ENCODE measurements around the gene ZNF718.
"Not testable (repeated sequence)": the region's sequence is repeated elsewhere in the genome, so short reads cannot be mapped to it uniquely, and the experiment has no call there.

ZNF718 gene

DNA sequence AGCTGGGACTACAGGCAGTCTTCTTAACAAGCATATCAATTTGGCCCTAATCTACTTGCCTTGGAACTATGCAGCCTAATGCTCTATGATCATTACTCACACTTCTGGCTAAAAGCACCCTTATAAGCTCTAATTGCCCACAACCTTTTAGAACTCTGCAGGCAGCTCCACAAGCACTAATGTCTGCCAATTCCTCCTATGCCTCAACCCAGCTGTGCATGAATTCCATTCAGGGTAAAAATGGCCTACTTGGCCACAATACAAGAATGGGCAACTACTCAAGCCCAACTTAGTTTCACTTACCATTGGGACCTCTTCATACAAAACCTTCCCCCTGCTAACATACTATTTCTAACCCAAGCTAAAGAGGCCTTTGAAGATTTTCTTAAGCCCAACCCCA, 51.7 kb downstream of the ZNF718 start:
- no peak overlapping the region for H3K4me3 ChIP-seq (ENCODE audit: low read depth, low read length)
- DNase-seq (ENCODE audit: low read depth, low spot score), result no peak
- ChIA-PET CTCF (no interaction called here), POLR2A (no interaction called here)
- TF ChIP-seq, protein P1, sequence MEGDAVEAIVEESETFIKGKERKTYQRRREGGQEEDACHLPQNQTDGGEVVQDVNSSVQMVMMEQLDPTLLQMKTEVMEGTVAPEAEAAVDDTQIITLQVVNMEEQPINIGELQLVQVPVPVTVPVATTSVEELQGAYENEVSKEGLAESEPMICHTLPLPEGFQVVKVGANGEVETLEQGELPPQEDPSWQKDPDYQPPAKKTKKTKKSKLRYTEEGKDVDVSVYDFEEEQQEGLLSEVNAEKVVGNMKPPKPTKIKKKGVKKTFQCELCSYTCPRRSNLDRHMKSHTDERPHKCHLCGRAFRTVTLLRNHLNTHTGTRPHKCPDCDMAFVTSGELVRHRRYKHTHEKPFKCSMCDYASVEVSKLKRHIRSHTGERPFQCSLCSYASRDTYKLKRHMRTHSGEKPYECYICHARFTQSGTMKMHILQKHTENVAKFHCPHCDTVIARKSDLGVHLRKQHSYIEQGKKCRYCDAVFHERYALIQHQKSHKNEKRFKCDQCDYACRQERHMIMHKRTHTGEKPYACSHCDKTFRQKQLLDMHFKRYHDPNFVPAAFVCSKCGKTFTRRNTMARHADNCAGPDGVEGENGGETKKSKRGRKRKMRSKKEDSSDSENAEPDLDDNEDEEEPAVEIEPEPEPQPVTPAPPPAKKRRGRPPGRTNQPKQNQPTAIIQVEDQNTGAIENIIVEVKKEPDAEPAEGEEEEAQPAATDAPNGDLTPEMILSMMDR (IDR thresholded peaks at IDR 0.05; ENCODE audit: insufficient read depth, low read length, missing control alignments), result no peak

DNA sequence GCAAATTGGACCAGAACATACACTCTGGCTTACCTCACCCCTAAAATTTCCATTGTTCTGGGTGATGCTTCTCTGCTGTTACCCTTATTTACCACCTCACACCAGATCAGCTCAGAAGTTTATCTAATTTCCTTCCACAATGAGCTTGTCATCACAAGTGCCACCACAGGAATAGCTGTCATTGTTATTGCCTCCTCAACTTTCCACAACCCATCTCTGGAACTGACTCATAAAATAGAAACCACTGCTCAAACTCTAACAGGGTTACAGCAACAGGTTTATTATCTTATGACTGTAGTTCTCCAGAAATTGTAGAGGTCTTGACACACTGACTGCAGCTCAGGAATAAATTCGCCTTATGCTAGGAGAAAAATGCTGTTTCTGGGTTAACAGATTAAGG, 52.7 kb downstream of the ZNF718 start:
- H3K4me3 ChIP-seq (ENCODE audit: low read depth, low read length), result no peak overlapping the region
- DNase-seq (ENCODE audit: low read depth, low spot score), result no peak
- TF ChIP-seq, protein P1 (IDR thresholded peaks at IDR 0.05; ENCODE audit: insufficient read depth, low read length, missing control alignments), result no peak
- CTCF ChIA-PET, result no interaction called here
- POLR2A ChIA-PET, result no interaction called here

DNA sequence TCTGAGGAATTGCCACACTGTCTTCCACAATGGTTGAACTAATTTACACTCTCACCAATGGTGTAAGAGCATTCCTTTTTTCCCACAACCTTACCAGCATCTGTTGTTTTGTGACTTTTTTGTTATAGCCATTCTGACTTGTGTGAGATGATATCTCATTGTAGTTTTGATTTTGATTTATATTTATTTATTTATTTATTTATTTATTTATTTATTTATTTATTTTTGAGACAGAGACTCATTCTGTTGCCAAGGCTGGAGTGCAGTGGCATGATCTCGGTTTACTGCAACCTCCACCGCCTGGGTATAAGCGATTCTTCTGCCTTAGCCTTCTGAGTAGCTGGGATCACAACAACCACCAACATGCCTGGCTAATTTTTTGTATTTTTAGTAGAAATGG, 57.9 kb downstream of the ZNF718 start:
- CTCF ChIA-PET; POLR2A ChIA-PET; H3K4me3 ChIP-seq (ENCODE audit: low read depth, low read length); DNase-seq (ENCODE audit: low read depth, low spot score): not testable (repeated sequence)

DNA sequence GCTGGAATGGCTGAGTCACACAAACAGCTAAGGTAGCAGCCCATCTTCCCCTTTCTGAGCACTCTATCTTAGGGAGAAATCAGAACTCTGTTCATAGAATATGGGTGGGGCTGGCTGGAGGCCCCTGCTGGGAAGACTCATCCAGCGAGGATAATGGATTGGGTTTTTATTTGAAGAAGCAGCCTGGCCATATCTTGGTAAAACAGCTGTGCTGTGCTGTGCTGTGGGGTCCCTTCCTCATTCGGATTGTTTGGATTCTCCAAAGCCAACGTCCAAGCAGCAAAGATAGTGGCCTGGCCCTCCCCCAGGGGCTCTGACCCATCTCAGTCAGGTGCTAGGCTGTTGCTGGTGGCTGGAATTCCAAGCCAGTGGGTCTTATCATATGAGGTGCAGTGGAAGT, 63.8 kb downstream of the ZNF718 start:
- DNase-seq (ENCODE audit: low read depth, low spot score), result no peak
- TF ChIP-seq, protein P1 (IDR thresholded peaks at IDR 0.05; ENCODE audit: insufficient read depth, low read length, missing control alignments), result no peak
- ChIA-PET POLR2A (no interaction called here), CTCF (no interaction called here)
- H3K4me3 ChIP-seq (ENCODE audit: low read depth, low read length), result no peak overlapping the region

DNA sequence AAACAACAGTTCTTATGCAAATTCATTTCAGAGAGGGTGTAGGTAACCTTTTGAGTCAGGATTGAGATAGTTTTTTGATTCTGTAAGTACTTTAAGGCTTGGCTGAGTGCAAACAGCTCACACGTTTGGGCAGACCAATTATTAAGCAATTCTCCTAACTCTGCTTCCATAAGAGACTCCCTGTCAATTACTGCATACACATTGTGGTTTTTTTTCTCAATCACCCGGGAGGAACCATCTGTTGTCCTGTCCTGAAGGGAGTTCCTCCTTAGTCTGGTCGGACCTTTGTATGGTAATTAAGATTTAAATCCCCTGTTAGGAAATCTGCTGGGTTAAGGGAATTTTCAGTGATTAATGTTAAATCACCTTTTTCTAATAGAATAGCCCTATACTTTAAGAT, 70.9 kb downstream of the ZNF718 start:
- DNase-seq (ENCODE audit: low read depth, low spot score); POLR2A ChIA-PET; CTCF ChIA-PET; H3K4me3 ChIP-seq (ENCODE audit: low read depth, low read length): not testable (repeated sequence)

DNA sequence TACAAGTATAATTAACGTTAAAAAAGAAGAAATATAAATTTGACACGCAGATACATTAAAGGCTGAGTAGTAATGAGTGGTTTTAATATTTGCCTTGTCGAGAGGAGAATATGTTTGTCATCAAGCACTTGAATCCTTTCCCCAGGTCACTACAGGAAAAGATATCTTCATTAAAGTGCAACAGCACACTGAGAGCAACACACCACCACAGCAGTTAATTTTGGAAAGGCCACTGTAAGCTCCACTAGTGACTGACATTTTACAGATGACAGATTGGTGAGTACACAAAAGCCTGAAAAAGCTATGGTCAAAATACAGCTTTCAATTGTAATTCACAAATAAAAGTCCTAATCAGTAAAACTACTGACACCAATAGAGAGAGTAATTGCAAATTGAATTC, 76.6 kb downstream of the ZNF718 start:
- POLR2A ChIA-PET, result no interaction called here
- DNase-seq (ENCODE audit: low read depth, low spot score), result no peak
- CTCF ChIA-PET, result no interaction called here
- TF ChIP-seq, protein P1 (IDR thresholded peaks at IDR 0.05; ENCODE audit: insufficient read depth, low read length, missing control alignments), result no peak
- H3K4me3 ChIP-seq (ENCODE audit: low read depth, low read length), result no peak overlapping the region

DNA sequence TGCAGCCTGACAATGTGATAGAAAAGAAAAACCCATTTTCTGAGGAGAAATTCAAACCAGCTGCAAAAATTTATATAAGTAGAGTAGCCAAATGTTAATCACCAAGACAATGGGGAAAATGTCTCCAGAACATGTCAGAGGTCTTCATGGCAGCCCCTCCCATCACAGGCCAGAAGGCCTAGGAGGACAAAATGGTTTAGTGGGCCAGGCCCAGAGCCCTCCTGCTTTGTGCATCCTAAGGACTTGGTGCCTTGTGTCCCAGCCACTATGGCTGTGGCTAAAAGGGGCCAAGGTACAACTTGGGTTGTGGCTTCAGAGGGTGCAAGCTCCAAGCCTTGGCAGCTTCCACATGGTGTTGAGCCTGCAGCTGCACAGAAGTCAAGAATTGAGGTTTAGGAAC, 78.5 kb downstream of the ZNF718 start:
- H3K4me3 ChIP-seq (ENCODE audit: low read depth, low read length); DNase-seq (ENCODE audit: low read depth, low spot score); CTCF ChIA-PET; POLR2A ChIA-PET: not testable (repeated sequence)

DNA sequence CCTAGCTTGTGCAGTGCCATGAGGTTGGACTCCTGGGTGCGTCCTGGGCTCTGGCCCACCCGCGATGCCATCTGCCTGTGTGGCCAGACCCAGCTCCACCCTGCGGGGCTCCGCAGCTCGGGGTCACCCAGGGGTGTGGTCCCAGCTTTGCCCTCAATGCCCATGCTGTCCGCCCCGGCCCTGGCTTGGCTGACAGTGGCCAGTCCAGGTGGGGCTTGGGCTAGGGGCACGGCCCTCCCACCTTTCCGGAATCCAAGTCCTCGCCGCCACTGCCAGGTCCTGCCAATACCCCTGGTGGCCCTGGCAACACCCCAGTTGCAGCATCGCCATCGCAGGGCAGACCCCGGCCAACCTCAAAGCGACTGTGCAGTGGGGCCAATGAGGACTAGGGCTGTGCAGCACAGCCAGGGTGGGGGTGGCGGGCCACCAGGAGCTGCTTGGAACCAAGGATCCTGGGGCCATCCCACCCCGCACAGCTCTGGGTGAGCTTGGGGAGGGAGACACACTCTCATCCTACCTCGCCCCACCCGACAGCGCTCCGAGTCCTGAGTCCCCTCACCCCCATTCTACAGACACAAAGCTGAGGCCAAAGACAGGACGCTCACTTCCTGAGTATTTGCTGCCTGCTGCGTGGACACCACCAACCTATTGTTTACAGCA, 80.9 kb downstream of the ZNF718 start:
- TF ChIP-seq, protein P1 (IDR thresholded peaks at IDR 0.05; ENCODE audit: insufficient read depth, low read length, missing control alignments), result no peak
- H3K4me3 ChIP-seq (ENCODE audit: low read depth, low read length), result no peak overlapping the region
- CTCF ChIA-PET, result no interaction called here

More for the DNA sequence above, 80.9 kb downstream of the ZNF718 start:
- DNase-seq (ENCODE audit: low read depth, low spot score), result no peak
- POLR2A ChIA-PET, result no interaction called here
